SK-MEL-5 (cell line): ENCODE results near the gene CREB3L4. TPM values are rescaled to one million over a fixed set of nuclear protein-coding genes. Genes with fewer than 3 reads are reported as not detected.

Experiments used
- DNase-seq: peaks from one replicate; pipeline ENCODE4 v3.0.0-alpha.2; 2016; ENCODE audit warnings: low read depth, low spot score
- in situ Hi-C: cut with HindIII; loops from 2 replicates; pipeline ENCODE4 v1.10.0; 2016; ENCODE audit warnings: low sequenced_read_pairs, high pct_unique_total_duplicates, low pct_unique_long_range_greater_than_20kb
- total RNA-seq: library from RNA; depleted of rRNA; stranded (reverse); fragments of >200 nt; shearing (Covaris generic); gene quantifications from 2 replicates; pipeline ENCODE4 v1.2.3, GENCODE V29; 2014

CREB3L4 gene
- total RNA-seq, 1 experiment from 2014 or later, result 23.8 TPM

GRCh38 chr1:153951801-153952200, 15.9 kb upstream of the CREB3L4 start:
- in situ Hi-C loops, result no loop called here
- DNase-seq, result no peak

- DNase-seq, result no peak
- in situ Hi-C loops, result no loop called here
Observed at GRCh38 chr1:153953859-153954365, 13.8 kb upstream of the CREB3L4 start.

GRCh38 chr1:153954826-153955225, 12.9 kb upstream of the CREB3L4 start:
- in situ Hi-C loops, result no loop called here
- DNase-seq, result no peak

- in situ Hi-C loops, result no loop called here
Observed at GRCh38 chr1:153956997-153957715, 10.5 kb upstream of the CREB3L4 start.

GRCh38 chr1:153957744-153958110, 10.0 kb upstream of the CREB3L4 start:
- in situ Hi-C loops, result no loop called here
- DNase-seq, result no peak

More at GRCh38 chr1:153956997-153957715, 10.5 kb upstream of the CREB3L4 start:
- DNase-seq, result no peak

- peak; percentile 100 for DNase-seq
- in situ Hi-C loops, result no loop called here
Observed at GRCh38 chr1:153958111-153958960, 9.4 kb upstream of the CREB3L4 start, which contains the start of gene CRTC2. CRTC2 (minus strand) TSS chr1:153958612; CDS start chr1:153958497, 115 bp downstream.

- in situ Hi-C loops, result no loop called here
- no peak for DNase-seq
Observed at GRCh38 chr1:153958961-153959260, 8.8 kb upstream of the CREB3L4 start.

- in situ Hi-C loops, result no loop called here
- no peak for DNase-seq
Observed at GRCh38 chr1:153959454-153959853, 8.2 kb upstream of the CREB3L4 start.

GRCh38 chr1:153960206-153960605, 7.5 kb upstream of the CREB3L4 start:
- in situ Hi-C loops, result no loop called here
- DNase-seq, result no peak

- no peak for DNase-seq
- in situ Hi-C loops, result no loop called here
Observed at GRCh38 chr1:153961421-153961820, 6.3 kb upstream of the CREB3L4 start.

- in situ Hi-C loops, result no loop called here
- DNase-seq, result peak; percentile 42
Observed at GRCh38 chr1:153962088-153963029, 5.3 kb upstream of the CREB3L4 start.

- in situ Hi-C loops, result no loop called here
- peak; percentile 99 for DNase-seq
Observed at GRCh38 chr1:153963030-153963849, 4.5 kb upstream of the CREB3L4 start, which contains the start of gene SLC39A1. SLC39A1 (minus strand) TSS chr1:153963537; CDS start chr1:153962715, 822 bp downstream.

GRCh38 chr1:153963850-153964331, 3.8 kb upstream of the CREB3L4 start:
- in situ Hi-C loops, result no loop called here
- DNase-seq, result no peak

- in situ Hi-C loops, result no loop called here
- DNase-seq, result no peak
Observed at GRCh38 chr1:153968000-153968363, 280 bp downstream of the CREB3L4 start.

- no peak for DNase-seq
- in situ Hi-C loops, result no loop called here
Observed at GRCh38 chr1:153968408-153968807, 706 bp downstream of the CREB3L4 start.

GRCh38 chr1:153968972-153969371, 1.3 kb downstream of the CREB3L4 start:
- in situ Hi-C loops, result no loop called here

GRCh38 chr1:153970346-153970745, 2.6 kb downstream of the CREB3L4 start:
- no peak for DNase-seq
- in situ Hi-C loops, result no loop called here

More at GRCh38 chr1:153968972-153969371, 1.3 kb downstream of the CREB3L4 start:
- no peak for DNase-seq
